Stomach (tissue), 4 donors: ENCODE data around the gene STK32C.

ENCODE experiments used
- CTCF ChIP-seq, 7 experiments: fragments of 450-650 bp in 4 of 7; fragments of 200-600 bp in 3 of 7; sonication (generic) in 3 of 7; IDR thresholded peaks; one replicate each; pipeline ENCODE4 v1.5.1; 2016 to 2019; ENCODE audit warnings: antibody characterized with exemption in 7 of 7, control low read depth in 2 of 7, mild to moderate bottlenecking in 1 of 7
- POLR2A ChIP-seq, 4 donors: fragments of 450-650 bp; IDR thresholded peaks; one replicate each; pipeline ENCODE4 v1.6.1; 2016; ENCODE audit warnings: antibody characterized with exemption in 4 of 4, control low read depth in 2 of 4, mild to moderate bottlenecking in 1 of 4, moderate library complexity in 1 of 4

GRCh38 chr10:132273966-132274365 is 33.8 kb downstream of the STK32C start:
- no peak for TF ChIP-seq CTCF (IDR thresholded peaks at IDR 0.05)
- TF ChIP-seq POLR2A (IDR thresholded peaks at IDR 0.05): no peak
